LNCAP (cell line): ENCODE measurements around the gene GDPD2.

ENCODE experiments used
- TF ChIP-seq, protein P1 (sequence below): fragments of 450-650 bp; IDR thresholded peaks from 2 replicates; pipeline ENCODE4 v1.5.1; 2017; ENCODE audit warnings: mild to moderate bottlenecking

Gene GDPD2

DNA sequence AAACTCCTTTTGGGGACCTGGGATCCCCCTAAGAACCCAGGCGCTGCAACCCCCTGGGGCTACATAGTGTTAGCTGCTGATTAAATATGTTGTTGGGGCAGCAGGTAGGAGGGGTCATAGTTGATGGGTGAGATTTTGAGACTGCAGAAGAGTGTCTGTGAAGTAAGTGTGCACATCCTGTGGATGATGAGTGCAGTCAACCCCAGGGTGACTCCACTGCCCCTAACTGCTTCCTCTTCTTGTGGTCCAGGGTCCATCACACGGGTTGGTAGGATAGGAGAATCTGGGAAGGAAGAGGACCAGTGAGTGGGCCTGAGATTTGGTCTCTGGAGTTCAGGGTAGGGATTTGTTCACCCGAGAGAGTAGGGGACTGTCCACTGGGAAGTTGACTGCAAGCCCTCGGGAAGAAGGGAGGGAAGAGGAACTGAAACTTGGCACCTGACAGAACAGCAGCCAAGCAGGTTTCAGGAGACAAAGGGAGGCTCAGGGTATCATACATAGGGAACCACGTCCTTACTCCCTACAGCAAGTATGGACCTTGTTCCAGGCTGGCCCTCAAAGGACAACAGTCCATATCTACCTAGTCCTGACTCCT lies 30.0 kb downstream of the GDPD2 start:
- TF ChIP-seq, protein P1, sequence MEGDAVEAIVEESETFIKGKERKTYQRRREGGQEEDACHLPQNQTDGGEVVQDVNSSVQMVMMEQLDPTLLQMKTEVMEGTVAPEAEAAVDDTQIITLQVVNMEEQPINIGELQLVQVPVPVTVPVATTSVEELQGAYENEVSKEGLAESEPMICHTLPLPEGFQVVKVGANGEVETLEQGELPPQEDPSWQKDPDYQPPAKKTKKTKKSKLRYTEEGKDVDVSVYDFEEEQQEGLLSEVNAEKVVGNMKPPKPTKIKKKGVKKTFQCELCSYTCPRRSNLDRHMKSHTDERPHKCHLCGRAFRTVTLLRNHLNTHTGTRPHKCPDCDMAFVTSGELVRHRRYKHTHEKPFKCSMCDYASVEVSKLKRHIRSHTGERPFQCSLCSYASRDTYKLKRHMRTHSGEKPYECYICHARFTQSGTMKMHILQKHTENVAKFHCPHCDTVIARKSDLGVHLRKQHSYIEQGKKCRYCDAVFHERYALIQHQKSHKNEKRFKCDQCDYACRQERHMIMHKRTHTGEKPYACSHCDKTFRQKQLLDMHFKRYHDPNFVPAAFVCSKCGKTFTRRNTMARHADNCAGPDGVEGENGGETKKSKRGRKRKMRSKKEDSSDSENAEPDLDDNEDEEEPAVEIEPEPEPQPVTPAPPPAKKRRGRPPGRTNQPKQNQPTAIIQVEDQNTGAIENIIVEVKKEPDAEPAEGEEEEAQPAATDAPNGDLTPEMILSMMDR = no peak

DNA sequence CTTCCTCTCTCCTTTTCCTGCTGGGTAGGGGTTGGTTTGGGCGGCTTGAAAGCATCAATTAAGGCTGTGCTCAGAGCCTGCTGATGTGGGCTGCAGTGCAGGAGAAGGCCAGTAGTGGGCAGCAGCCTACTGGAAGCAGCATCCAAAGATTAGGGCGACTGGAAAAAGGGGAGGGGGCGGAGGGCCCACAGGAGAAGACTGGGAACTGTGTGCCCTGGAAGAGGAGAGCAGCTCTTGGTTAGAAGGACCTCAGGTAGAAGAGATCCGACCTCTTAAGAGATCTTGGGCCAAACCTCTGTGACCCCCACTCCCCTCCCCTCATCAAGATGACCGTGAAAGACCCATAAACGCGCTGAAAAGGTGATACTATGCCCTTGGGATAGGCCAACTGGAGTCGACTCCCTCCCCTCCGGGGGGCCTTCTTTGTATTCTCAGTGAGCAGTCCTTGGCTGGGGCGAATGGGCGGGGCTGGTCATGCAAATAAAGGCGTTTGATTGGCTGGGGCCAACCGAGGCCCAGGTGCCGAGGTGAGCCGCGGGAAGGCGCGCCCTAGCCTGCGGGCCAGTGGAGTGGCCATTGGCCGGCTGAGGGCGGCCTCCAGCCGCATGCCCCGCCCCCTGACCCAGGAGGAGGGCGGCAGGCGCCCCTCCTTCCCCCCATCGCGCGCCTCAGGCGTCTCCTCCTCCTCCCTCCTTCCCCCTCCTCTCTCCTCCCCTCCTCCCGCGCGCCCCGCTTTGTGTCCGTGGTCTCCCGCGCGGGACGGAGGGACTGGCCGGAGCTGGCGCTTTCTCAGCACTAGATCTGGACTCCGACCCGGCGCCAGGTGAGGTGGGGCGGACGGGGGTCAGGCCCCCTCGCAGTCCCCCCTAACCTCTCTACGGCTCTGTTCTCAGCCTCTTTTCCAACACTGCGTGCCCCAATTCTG lies 31.6 kb downstream of the GDPD2 start:
- TF ChIP-seq, protein P1 = peak; percentile 80

DNA sequence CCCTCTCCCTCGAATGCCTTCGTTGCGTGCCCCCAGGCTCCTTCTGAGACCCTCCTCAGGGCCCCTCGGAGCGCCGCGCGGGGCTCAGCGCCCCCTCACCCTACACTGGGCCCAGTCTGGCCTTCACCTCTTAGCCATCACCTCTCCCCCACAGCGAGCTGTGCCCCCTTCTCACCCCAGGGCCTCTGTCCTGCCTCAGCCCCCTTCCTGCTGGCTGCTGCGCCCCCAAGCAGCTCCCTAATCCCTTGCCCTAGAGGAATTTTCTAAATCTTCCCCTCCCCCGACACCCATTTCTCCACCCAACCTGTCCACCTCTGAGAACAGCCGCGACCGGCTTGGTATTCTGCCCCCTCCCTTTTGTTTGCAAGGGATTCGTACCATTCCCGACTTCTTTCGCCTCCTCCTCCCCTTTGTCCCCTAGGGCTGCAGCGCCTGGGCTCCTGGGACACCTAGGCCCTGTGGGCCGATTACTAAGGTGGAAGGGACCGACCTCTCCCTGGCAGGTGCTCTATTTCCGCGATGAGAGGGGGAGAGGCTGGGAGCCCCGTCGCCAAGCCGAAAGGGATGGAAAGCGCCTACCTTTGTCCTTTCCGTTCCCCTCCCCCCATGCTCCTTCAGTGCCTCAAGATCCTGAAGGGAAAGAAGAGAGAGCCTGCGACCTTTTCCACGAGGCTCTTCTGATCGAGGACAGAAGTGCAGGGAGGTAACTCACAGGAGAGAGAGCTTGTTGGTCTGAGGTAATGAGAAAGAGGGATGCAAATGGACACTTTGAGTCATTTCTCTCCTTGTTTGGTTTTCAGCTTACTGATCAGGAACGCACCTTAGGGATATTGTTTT lies 32.5 kb downstream of the GDPD2 start:
- TF ChIP-seq, protein P1 = no peak

DNA sequence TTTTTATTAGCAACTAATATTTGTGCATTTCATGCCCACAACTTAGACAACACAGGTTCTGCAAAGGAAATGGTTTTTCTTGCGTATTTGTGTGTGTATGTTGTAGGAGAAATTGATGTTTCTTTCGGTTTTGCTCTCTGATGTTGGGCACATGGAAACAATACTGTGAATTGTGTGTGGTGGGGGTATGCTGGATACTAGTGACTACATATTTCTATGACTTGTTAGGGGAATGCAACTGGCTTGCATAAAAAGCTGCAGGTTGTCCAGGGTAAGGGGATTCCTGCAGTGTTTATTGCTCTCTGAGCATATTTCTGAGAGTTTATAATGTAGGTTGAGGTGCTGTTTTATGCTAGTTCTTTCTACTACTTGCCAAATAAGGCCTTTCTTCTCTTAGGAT lies 33.1 kb downstream of the GDPD2 start:
- TF ChIP-seq, protein P1 = no peak

DNA sequence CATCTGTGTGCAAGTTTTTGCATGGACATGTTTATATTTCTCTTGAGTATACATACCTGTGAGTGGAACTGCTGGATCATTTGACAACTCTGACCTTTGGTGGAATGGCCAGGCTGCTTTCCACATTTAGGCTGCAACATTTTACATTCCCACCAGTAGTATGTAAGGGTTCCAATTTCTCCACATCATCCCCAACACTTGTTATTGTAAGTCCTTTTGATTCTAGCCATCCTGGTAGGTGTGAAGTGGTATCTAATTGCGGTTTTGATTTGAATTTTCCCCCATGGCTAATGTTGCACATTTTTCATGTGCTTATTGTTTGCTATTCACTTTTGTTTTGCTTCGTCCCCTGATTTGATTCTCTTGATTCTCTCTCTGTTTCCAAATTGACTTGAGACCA lies 37.9 kb downstream of the GDPD2 start:
- TF ChIP-seq, protein P1 = no peak

DNA sequence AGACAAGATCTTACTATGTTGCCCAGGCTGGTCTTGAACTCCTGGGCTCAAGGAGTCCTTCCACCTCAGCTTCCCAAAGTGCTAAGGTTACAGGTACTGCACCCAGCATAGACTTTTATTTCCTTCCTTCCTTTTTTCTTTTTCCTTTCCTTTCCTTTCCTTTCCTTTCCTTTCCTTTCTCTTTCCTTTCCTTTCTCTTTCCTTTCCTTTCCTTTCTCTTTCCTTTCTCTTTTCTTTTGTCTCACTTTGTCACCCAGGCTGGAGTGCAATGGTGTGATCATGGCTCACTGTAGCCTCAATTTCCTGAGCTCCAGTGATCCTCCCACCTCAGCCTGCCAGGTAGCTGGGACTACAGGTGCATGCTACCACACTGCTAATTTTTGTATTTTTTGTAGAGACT lies 40.9 kb downstream of the GDPD2 start:
- TF ChIP-seq, protein P1 = no peak

DNA sequence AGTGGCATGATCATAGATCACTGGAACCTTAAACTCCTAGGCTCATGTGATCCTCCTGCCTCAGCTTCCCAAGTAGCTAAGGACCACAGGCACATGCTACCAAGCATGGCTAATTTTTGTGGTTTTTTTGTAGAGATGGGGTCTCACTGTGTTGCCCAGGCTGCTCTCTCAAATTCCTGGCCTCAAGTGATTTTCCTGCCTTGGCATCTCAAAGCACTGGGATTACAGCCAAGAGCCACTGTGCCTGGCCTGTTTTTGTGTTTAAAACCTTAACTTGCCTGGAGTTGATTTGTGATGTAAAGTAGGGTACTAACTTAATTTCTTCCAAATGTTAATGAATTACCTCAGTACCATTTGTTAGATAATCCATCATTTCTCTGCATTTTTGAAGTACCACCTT lies 43.9 kb downstream of the GDPD2 start:
- TF ChIP-seq, protein P1 = no peak
